ENCODE results near the gene PLA2G3.

GRCh38 chr22:31170971-31171370, 30.7 kb upstream of the PLA2G3 start:
- no peak for TF ChIP-seq CTCF (IDR thresholded peaks at IDR 0.05; ENCODE audit: borderline replicate concordance, extremely low read depth, low read length, poor library complexity, severe bottlenecking)
- TF ChIP-seq EZH2 (IDR thresholded peaks at IDR 0.05; ENCODE audit: borderline replicate concordance, low read depth, low read length, severe bottlenecking) = no peak

Measured in DND-41 (cell line).